ENCODE measurements around the gene C1QTNF3.

C1QTNF3 gene

GRCh38 chr5:33968211-33969005 lies 74.6 kb downstream of the C1QTNF3 start:
- Histone ChIP-seq H3K27ac (ENCODE audit: low read depth, low read length) (no peak overlapping the region), H3K79me2 (ENCODE audit: control insufficient read depth, low read length) (no peaks in the 10 kb centered on the region), H4K20me1 (ENCODE audit: control insufficient read depth, insufficient read depth, low read depth, low read length) (no peaks in the 10 kb centered on the region), H3K9me2 (replicated peaks; ENCODE audit: control insufficient read depth, low read length) (no peaks in the 10 kb centered on the region), H3F3A (ENCODE audit: control insufficient read depth, insufficient read depth) (no peaks in the 10 kb centered on the region), H3K36me3 (ENCODE audit: control insufficient read depth, low read length) (no peaks in the 10 kb centered on the region), H3K4me3 (ENCODE audit: low read length) (no peak overlapping the region), H3K4me2 (ENCODE audit: low read length) (no peak overlapping the region), H3K9me3 (ENCODE audit: control insufficient read depth, insufficient read depth, low read length) (no peaks in the 10 kb centered on the region), H3K27me3 (ENCODE audit: control insufficient read depth, low read length) (no peaks in the 10 kb centered on the region), H3K4me1 (ENCODE audit: control insufficient read depth, low read length) (no peaks in the 10 kb centered on the region)
- TF ChIP-seq CTCF (IDR thresholded peaks at IDR 0.05; ENCODE audit: low read depth, low read length, poor library complexity, severe bottlenecking), result no peak
- TF ChIP-seq EZH2phosphoT487 (IDR thresholded peaks at IDR 0.05; ENCODE audit: borderline replicate concordance, low read length), result no peak

Data from DOHH2 (cell line).